Measurements from ENCODE around the gene ZBTB20.

DNA sequence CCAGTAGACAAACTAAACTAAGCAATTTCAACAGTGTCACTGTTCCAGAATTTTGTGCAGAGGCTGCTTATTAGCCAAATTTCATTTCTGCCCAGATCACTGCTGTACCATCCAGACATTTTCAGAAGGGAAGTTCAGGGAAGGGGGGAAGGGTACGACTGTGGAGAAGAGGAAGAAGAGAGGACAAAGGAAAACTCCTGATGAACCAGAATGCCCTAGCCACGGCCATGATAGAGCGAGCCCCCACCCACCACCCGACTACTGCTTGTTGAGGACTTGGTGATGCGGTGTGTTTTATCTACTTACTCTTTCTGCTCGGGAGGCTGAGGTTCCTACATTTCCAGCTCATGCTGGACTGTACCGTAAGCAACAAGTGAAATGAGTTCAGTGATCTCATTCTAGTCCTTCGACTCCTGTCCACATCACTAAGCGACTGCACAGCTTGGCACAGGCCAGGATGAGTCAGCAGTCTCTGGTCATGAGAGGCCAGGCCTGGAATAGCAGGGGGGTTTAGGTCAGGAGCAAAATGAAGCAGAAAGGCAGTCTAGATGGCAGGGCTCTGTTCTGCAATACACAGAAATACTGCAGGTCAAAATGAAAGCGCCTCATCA lies 522.4 kb downstream of the ZBTB20 start:
- TF ChIP-seq, protein P1, sequence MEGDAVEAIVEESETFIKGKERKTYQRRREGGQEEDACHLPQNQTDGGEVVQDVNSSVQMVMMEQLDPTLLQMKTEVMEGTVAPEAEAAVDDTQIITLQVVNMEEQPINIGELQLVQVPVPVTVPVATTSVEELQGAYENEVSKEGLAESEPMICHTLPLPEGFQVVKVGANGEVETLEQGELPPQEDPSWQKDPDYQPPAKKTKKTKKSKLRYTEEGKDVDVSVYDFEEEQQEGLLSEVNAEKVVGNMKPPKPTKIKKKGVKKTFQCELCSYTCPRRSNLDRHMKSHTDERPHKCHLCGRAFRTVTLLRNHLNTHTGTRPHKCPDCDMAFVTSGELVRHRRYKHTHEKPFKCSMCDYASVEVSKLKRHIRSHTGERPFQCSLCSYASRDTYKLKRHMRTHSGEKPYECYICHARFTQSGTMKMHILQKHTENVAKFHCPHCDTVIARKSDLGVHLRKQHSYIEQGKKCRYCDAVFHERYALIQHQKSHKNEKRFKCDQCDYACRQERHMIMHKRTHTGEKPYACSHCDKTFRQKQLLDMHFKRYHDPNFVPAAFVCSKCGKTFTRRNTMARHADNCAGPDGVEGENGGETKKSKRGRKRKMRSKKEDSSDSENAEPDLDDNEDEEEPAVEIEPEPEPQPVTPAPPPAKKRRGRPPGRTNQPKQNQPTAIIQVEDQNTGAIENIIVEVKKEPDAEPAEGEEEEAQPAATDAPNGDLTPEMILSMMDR (IDR thresholded peaks at IDR 0.05) = no peak
- TF ChIP-seq EZH2 (IDR thresholded peaks at IDR 0.05; ENCODE audit: borderline replicate concordance, insufficient read depth, low read depth, low read length, poor library complexity, severe bottlenecking) = no peak

All from B cell (primary cell).